Keratinocyte (primary cell): ENCODE measurements around the gene YPEL1. TPM values are rescaled to one million over a fixed set of nuclear protein-coding genes. Genes with fewer than 3 reads are reported as not detected.
"Not testable (repeated sequence)": the region's sequence is repeated elsewhere in the genome, so short reads cannot be mapped to it uniquely, and the experiment has no call there.

Source experiments
- DNase-seq: peaks from one replicate; pipeline ENCODE4 v3.0.0-alpha.2; 2011; ENCODE audit warnings: low read depth, missing footprints, low spot score
- FAIRE-seq: peaks from 2 replicates; lab custom pipeline; 2011; peaks lifted over from hg19 to GRCh38; lab: Jason Lieb, UNC
- H2AFZ ChIP-seq: 2 replicates; pipeline ENCODE4 v1.6.0; 2012; ENCODE audit warnings: low read length, control low read depth, inconsistent platforms; ENCODE audit not compliant: control insufficient read depth
- H3K27ac ChIP-seq: 2 replicates; pipeline ENCODE4 v1.5.1; 2011; ENCODE audit warnings: low read length; ENCODE audit not compliant: control insufficient read depth, insufficient read depth
- H3K27me3 ChIP-seq: 3 replicates; pipeline ENCODE4 v1.6.0; 2011; ENCODE audit warnings: low read length; ENCODE audit not compliant: control insufficient read depth, insufficient read depth; ENCODE audit errors: extremely low read depth
- H3K36me3 ChIP-seq, 2 experiments: 2 replicates in 1 of 2; 3 replicates in 1 of 2; pipeline ENCODE4 v1.5.1; 2011; ENCODE audit warnings: low read length in 2 of 2, mild to moderate bottlenecking in 1 of 2; ENCODE audit not compliant: control insufficient read depth in 2 of 2, insufficient read depth in 2 of 2; ENCODE audit errors: extremely low read depth in 1 of 2
- H3K4me1 ChIP-seq: 3 replicates; pipeline ENCODE4 v1.5.1; 2011; ENCODE audit warnings: low read length; ENCODE audit not compliant: control insufficient read depth, insufficient read depth; ENCODE audit errors: extremely low read depth
- H3K4me2 ChIP-seq: 3 replicates; pipeline ENCODE4 v1.6.0; 2011; ENCODE audit warnings: low read depth, low read length; ENCODE audit not compliant: control insufficient read depth, insufficient read depth; ENCODE audit errors: extremely low read depth
- H3K4me3 ChIP-seq, 3 experiments: fragments of 200-600 bp in 1 of 3; sonication (generic) in 1 of 3; 2 replicates in 2 of 3; 3 replicates in 1 of 3; pipeline ENCODE4 v1.5.1; 2011 to 2016; ENCODE audit warnings: low read length in 3 of 3, mild to moderate bottlenecking in 3 of 3, control low read depth in 2 of 3, inconsistent platforms in 1 of 3, low read depth in 1 of 3, mixed read lengths in 1 of 3, mixed run types in 1 of 3, moderate library complexity in 1 of 3; ENCODE audit not compliant: control insufficient read depth in 2 of 3, insufficient read depth in 2 of 3; ENCODE audit errors: extremely low read depth in 1 of 3
- H3K79me2 ChIP-seq: 2 replicates; pipeline ENCODE4 v1.6.0; 2012; ENCODE audit warnings: low read length; ENCODE audit not compliant: control insufficient read depth, insufficient read depth
- H3K9ac ChIP-seq: 3 replicates; pipeline ENCODE4 v1.6.0; 2011; ENCODE audit warnings: low read length; ENCODE audit not compliant: control insufficient read depth, insufficient read depth; ENCODE audit errors: extremely low read depth
- H3K9me1 ChIP-seq: 3 replicates; pipeline ENCODE4 v1.6.0; 2011; ENCODE audit warnings: low read length; ENCODE audit not compliant: control insufficient read depth, insufficient read depth; ENCODE audit errors: extremely low read depth
- H3K9me3 ChIP-seq: 2 replicates; pipeline ENCODE4 v1.5.1; 2012; ENCODE audit warnings: low read depth, low read length; ENCODE audit not compliant: control insufficient read depth
- H4K20me1 ChIP-seq: 3 replicates; pipeline ENCODE4 v1.6.0; 2011; ENCODE audit warnings: low read length; ENCODE audit not compliant: control insufficient read depth, insufficient read depth; ENCODE audit errors: extremely low read depth
- EZH2 ChIP-seq: IDR thresholded peaks from one replicate; pipeline ENCODE4 v1.6.1; 2012; ENCODE audit warnings: inconsistent platforms, mild to moderate bottlenecking, low read length, moderate library complexity
- dilution Hi-C: fragments of 300-500 bp; cut with MboI; formaldehyde crosslinking; loops from one replicate; pipeline ENCODE4 v1.7.0; 2020; ENCODE audit warnings: low sequenced_read_pairs; ENCODE audit not compliant: extremely low pct_ligation_motif_present
- polyA plus RNA-seq, 5 experiments: library from polyadenylated mRNA; depleted of rRNA in 3 of 5; stranded (reverse) in 3 of 5; stranded (forward) in 1 of 5; unstranded in 1 of 5; fragments of >200 nt; gene quantifications; 1 replicate in 1 of 5; 2 replicates in 3 of 5; 3 replicates in 1 of 5; pipeline versions ENCODE4 v1.2.1 to v1.2.3, GENCODE V29; 2011 to 2012; ENCODE audit warnings: missing spikeins in 2 of 5, low read depth in 1 of 5, low replicate concordance in 1 of 5
- TF ChIP-seq, protein P1 (sequence below), 3 experiments: IDR thresholded peaks in 1 of 3; conservative IDR thresholded peaks in 1 of 3; optimal IDR thresholded peaks in 1 of 3; 2 replicates in 2 of 3; 3 replicates in 1 of 3; pipeline versions ENCODE3 to v1.5.1; 2011; ENCODE audit warnings: low read length in 3 of 3, mild to moderate bottlenecking in 3 of 3, moderate library complexity in 2 of 3, control low read depth in 1 of 3, inconsistent platforms in 1 of 3; ENCODE audit not compliant: insufficient read depth in 2 of 3; ENCODE audit errors: extremely low read depth in 1 of 3

Gene YPEL1
- polyA plus RNA-seq, 1 donor (not counting 4 experiments of a cell fraction or from before 2014, with no cell fraction given), result 0.03 TPM

GRCh38 chr22:21731503-21731902 is 4.1 kb downstream of the YPEL1 start:
- no peak overlapping the region for H3K4me2 ChIP-seq
- H3K27me3 ChIP-seq, result peaks cover 16% of the 10 kb centered on the region
- no peak overlapping the region for H3K4me3 ChIP-seq
- no peak for DNase-seq
- no peaks in the 10 kb centered on the region for H4K20me1 ChIP-seq
- no peaks in the 10 kb centered on the region for H3K9me3 ChIP-seq
- H3K4me1 ChIP-seq, result peaks cover 5% of the 10 kb centered on the region
- dilution Hi-C loops, result no loop called here
- no peak for TF ChIP-seq EZH2
- TF ChIP-seq, protein P1, sequence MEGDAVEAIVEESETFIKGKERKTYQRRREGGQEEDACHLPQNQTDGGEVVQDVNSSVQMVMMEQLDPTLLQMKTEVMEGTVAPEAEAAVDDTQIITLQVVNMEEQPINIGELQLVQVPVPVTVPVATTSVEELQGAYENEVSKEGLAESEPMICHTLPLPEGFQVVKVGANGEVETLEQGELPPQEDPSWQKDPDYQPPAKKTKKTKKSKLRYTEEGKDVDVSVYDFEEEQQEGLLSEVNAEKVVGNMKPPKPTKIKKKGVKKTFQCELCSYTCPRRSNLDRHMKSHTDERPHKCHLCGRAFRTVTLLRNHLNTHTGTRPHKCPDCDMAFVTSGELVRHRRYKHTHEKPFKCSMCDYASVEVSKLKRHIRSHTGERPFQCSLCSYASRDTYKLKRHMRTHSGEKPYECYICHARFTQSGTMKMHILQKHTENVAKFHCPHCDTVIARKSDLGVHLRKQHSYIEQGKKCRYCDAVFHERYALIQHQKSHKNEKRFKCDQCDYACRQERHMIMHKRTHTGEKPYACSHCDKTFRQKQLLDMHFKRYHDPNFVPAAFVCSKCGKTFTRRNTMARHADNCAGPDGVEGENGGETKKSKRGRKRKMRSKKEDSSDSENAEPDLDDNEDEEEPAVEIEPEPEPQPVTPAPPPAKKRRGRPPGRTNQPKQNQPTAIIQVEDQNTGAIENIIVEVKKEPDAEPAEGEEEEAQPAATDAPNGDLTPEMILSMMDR (optimal IDR thresholded peaks at IDR 0.05 in 1 of 3, IDR thresholded peaks at IDR 0.05 in 1 of 3, conservative IDR thresholded peaks at IDR 0.05 in 1 of 3; ENCODE audit: extremely low read depth in 1 of 3, insufficient read depth in 2 of 3, low read length in 3 of 3), result no peak
- no peaks in the 10 kb centered on the region for H3K36me3 ChIP-seq
- no peak for FAIRE-seq
- H3K9ac ChIP-seq, result no peak overlapping the region
- no peak overlapping the region for H2AFZ ChIP-seq
- H3K79me2 ChIP-seq, result no peaks in the 10 kb centered on the region
- H3K27ac ChIP-seq, result no peak overlapping the region
- no peaks in the 10 kb centered on the region for H3K9me1 ChIP-seq

DNA sequence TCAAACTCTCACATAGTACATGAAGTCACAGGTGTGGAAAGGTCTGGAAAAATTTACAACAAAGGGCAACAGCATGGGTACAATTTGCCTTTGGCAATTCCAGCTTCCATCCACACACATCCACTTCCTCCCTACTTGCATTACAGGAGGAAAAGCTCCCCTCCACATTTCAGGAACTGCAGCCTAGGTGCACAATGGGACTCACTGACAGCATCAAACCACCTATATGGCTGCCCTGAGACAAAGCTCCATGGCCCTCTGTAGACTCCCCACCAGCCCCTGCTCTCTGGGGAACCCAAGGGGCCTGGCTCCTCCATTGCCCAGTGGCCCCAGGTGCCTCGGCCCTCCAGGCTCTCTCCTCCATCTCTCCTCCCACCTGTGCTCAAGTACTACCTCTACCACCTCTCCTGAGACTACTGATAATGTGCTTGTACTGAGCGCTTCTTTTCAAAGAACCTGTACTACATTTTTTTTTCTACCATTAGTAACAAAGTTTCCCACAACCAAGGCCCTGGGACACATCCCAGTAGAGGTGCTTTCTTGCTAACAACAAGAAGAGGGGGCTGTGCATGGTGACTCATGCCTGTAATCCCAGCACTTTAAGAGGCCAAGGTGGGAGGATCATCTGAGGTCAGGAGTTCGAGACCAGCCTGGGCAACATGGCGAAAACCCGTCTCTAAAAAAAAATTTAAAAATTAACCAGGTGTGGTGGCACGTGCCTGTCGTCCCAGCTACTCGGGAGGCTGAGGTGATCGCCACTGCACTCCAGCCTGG is 4.9 kb downstream of the YPEL1 start:
- Histone ChIP-seq H3K4me3 (no peak overlapping the region), H3K79me2 (no peaks in the 10 kb centered on the region), H3K36me3 (no peaks in the 10 kb centered on the region), H3K9me3 (no peaks in the 10 kb centered on the region), H3K4me2 (no peak overlapping the region), H2AFZ (no peak overlapping the region), H3K4me1 (peaks cover 5% of the 10 kb centered on the region), H4K20me1 (no peaks in the 10 kb centered on the region), H3K27ac (no peak overlapping the region), H3K9me1 (no peaks in the 10 kb centered on the region), H3K9ac (no peak overlapping the region), H3K27me3 (peaks cover 16% of the 10 kb centered on the region)
- dilution Hi-C loops, result no loop called here
- DNase-seq (no peak), FAIRE-seq (no peak)
- TF ChIP-seq, protein P1 (optimal IDR thresholded peaks at IDR 0.05 in 1 of 3, IDR thresholded peaks at IDR 0.05 in 1 of 3, conservative IDR thresholded peaks at IDR 0.05 in 1 of 3; ENCODE audit: extremely low read depth in 1 of 3, insufficient read depth in 2 of 3, low read length in 3 of 3), result no peak
- TF ChIP-seq EZH2, result no peak

- H3K79me2 ChIP-seq, DNase-seq, H3K9ac ChIP-seq, H3K9me1 ChIP-seq, dilution Hi-C loops, H3K27ac ChIP-seq, H3K27me3 ChIP-seq, H3K9me3 ChIP-seq, H3K4me3 ChIP-seq, H3K4me1 ChIP-seq, H3K36me3 ChIP-seq, FAIRE-seq, H3K4me2 ChIP-seq, H2AFZ ChIP-seq, H4K20me1 ChIP-seq: not testable (repeated sequence)
These were observed 6.4 kb downstream of the YPEL1 start for GRCh38 chr22:21729184-21729583.
